H1 (cell line): Measurements from ENCODE around the gene KIF5A. TPM values are rescaled to one million over a fixed set of nuclear protein-coding genes. Genes with fewer than 3 reads are reported as not detected.

ENCODE experiments used
- E2F6 ChIP-seq: IDR thresholded peaks from 2 replicates; pipeline ENCODE4 v1.6.1; 2012; ENCODE audit warnings: inconsistent platforms
- EP300 ChIP-seq, 2 experiments: IDR thresholded peaks; 1 replicate in 1 of 2; 2 replicates in 1 of 2; pipeline ENCODE4 v1.6.1; 2011 to 2012; ENCODE audit warnings: low read depth in 2 of 2, low read length in 2 of 2, mild to moderate bottlenecking in 2 of 2, borderline replicate concordance in 1 of 2, inconsistent platforms in 1 of 2, moderate library complexity in 1 of 2
- MAFK ChIP-seq: IDR thresholded peaks from 2 replicates; pipeline ENCODE4 v1.6.1; 2012; ENCODE audit warnings: low read depth, mild to moderate bottlenecking, improper control_type of control experiment, low read length
- MAX ChIP-seq: IDR thresholded peaks from 2 replicates; pipeline ENCODE4 v1.6.1; 2012; ENCODE audit warnings: inconsistent platforms
- TAF1 ChIP-seq: IDR thresholded peaks from 2 replicates; pipeline ENCODE4 v1.6.1; 2011; ENCODE audit warnings: mild to moderate bottlenecking, low read depth, low read length
- TBP ChIP-seq: IDR thresholded peaks from 2 replicates; pipeline ENCODE4 v1.6.1; 2011; ENCODE audit warnings: low read depth, low read length, improper control_type of control experiment
- microRNA counts: library from miRNA; unstranded; fragments of <30 nt; microRNA quantifications from one replicate; lab custom pipeline; 2015
- microRNA-seq, 2 experiments: library from miRNA; unstranded; fragments of <30 nt; microRNA quantifications; one replicate each; pipeline versions ENCODE4 to v1.2.0, GENCODE V29; 2016 to 2020; ENCODE audit warnings: borderline microRNAs expressed in 2 of 2, borderline number of aligned reads in 2 of 2, borderline replicate concordance in 1 of 2
- polyA plus RNA-seq, 7 experiments: library from polyadenylated mRNA; depleted of rRNA in 3 of 7; stranded (reverse) in 5 of 7; unstranded in 2 of 7; fragments of >200 nt in 5 of 7; fragments of 200-250 nt in 2 of 7; gene quantifications; 1 replicate in 5 of 7; 2 replicates in 1 of 7; 4 replicates in 1 of 7; pipeline versions ENCODE4 v1.2.1 to v1.2.3, GENCODE V29; 2011 to 2013; ENCODE audit warnings: missing spikeins in 2 of 7, mixed read lengths in 2 of 7
- small RNA-seq: library from polyadenylated mRNA; stranded (forward); fragments of <200 nt; extraction: miRNeasy Mini kit (QIAGEN cat#:217004); gene quantifications from one replicate; pipeline ENCODE3, GENCODE V24; 2013; ENCODE audit not compliant: insufficient read depth
- total RNA-seq: library from RNA; stranded (reverse); fragmentation: NEBNext Ultra II Directional; extraction: Animal tissue kit (Norgen Biotek cat#: 25700); gene quantifications from 2 replicates; pipeline ENCODE4 v1.2.1, GENCODE V29; 2021

Gene KIF5A
- total and polyA plus RNA-seq, 2 of the 8 experiments (the other 6 are each of a cell fraction or from before 2014, with no cell fraction given) = 10.7 to 21.9 TPM

GRCh38 chr12:57632958-57633840 is 83.4 kb downstream of the KIF5A start, which contains the start of gene B4GALNT1 (continued):
- TF ChIP-seq MAX (peak; percentile 90), E2F6 (peak; percentile 96), TAF1 (no peak), EP300 (IDR thresholded peaks at IDR 0.05; ENCODE audit: borderline replicate concordance in 1 of 2, low read depth in 2 of 2, low read length in 2 of 2) (no peak), TBP (peak; percentile 33; the same call in 1 of the 2 replicates), MAFK (no peak)

MicroRNAs encoded within 50 kb of the gene (microRNA counts, 767-probe panel; counts per million panel counts)
- microRNA hsa-miR-616-3p (lab: Ali Mortazavi, UCI) = 879 counts per million, percentile 95 among the panel's probes with 10 or more counts

Small RNAs within 50 kb of the gene (microRNA-seq; reads per million reads assigned to microRNA genes)
- gene MIR616 (0 reads per million in 2 experiments), gene MIR6758 (0 to 0.20 reads per million in 2 experiments)

Small RNAs within 50 kb of the gene (small RNA-seq; reads per million reads assigned to genes)
- 0.69 reads per million for gene MIR616

Other genes starting within 250 kb of the KIF5A start
- gene R3HDM2, start 119.0 kb upstream of the KIF5A start, total RNA-seq = 23.7 and 27.0 TPM in 2 replicates
- 25.6 and 37.1 TPM in 2 replicates for gene R3HDM2, start 119.0 kb upstream of the KIF5A start, polyA plus RNA-seq (2011; rRNA removed)
- gene INHBC, start 115.3 kb upstream of the KIF5A start, total RNA-seq = not detected in 2 replicates
- gene INHBC, start 115.3 kb upstream of the KIF5A start, polyA plus RNA-seq (2011; rRNA removed) = 0.15 and 0.30 TPM in 2 replicates
- gene INHBE, start 94.7 kb upstream of the KIF5A start, total RNA-seq = 7.0 and 10.2 TPM in 2 replicates
- gene INHBE, start 94.7 kb upstream of the KIF5A start, polyA plus RNA-seq (2011; rRNA removed) = 18.8 and 31.9 TPM in 2 replicates
- 20.6 and 23.5 TPM in 2 replicates for gene GLI1, start 90.3 kb upstream of the KIF5A start, total RNA-seq
- gene GLI1, start 90.3 kb upstream of the KIF5A start, polyA plus RNA-seq (2011; rRNA removed) = 25.3 and 31.0 TPM in 2 replicates
- 2.3 and 3.2 TPM in 2 replicates for gene ARHGAP9, start 70.2 kb upstream of the KIF5A start, total RNA-seq
- gene ARHGAP9, start 70.2 kb upstream of the KIF5A start, polyA plus RNA-seq (2011; rRNA removed) = 6.0 and 7.0 TPM in 2 replicates
- gene MARS1, start 62.0 kb upstream of the KIF5A start, total RNA-seq = 398 and 407 TPM in 2 replicates
- 194 and 255 TPM in 2 replicates for gene MARS1, start 62.0 kb upstream of the KIF5A start, polyA plus RNA-seq (2011; rRNA removed)
- gene DDIT3, start 29.5 kb upstream of the KIF5A start, total RNA-seq = 4.9 TPM in 2 replicates
- 4.7 and 5.7 TPM in 2 replicates for gene DDIT3, start 29.5 kb upstream of the KIF5A start, polyA plus RNA-seq (2011; rRNA removed)
- 32.3 and 32.7 TPM in 2 replicates for gene MBD6, start 27.2 kb upstream of the KIF5A start, total RNA-seq
- 3.9 and 6.9 TPM in 2 replicates for gene MBD6, start 27.2 kb upstream of the KIF5A start, polyA plus RNA-seq (2011; rRNA removed)
- gene DCTN2, start 2.9 kb upstream of the KIF5A start, total RNA-seq = 89.3 and 90.3 TPM in 2 replicates
- 91.9 and 140 TPM in 2 replicates for gene DCTN2, start 2.9 kb upstream of the KIF5A start, polyA plus RNA-seq (2011; rRNA removed)
- gene PIP4K2C, start 41.1 kb downstream of the KIF5A start, total RNA-seq = 21.4 and 27.1 TPM in 2 replicates
- 21.0 and 25.0 TPM in 2 replicates for gene PIP4K2C, start 41.1 kb downstream of the KIF5A start, polyA plus RNA-seq (2011; rRNA removed)
- gene DTX3, start 54.8 kb downstream of the KIF5A start, total RNA-seq = 41.8 and 43.4 TPM in 2 replicates
- gene DTX3, start 54.8 kb downstream of the KIF5A start, polyA plus RNA-seq (2011; rRNA removed) = 92.5 and 126 TPM in 2 replicates
- 5.9 and 6.4 TPM in 2 replicates for gene ARHGEF25, start 61.4 kb downstream of the KIF5A start, total RNA-seq
- gene ARHGEF25, start 61.4 kb downstream of the KIF5A start, polyA plus RNA-seq (2011; rRNA removed) = 8.6 and 8.8 TPM in 2 replicates
- gene B4GALNT1, start 83.2 kb downstream of the KIF5A start, total RNA-seq = 1.4 and 1.5 TPM in 2 replicates
- 2.2 and 2.3 TPM in 2 replicates for gene B4GALNT1, start 83.2 kb downstream of the KIF5A start, polyA plus RNA-seq (2011; rRNA removed)
- gene OS9, start 144.1 kb downstream of the KIF5A start, total RNA-seq = 71.0 and 74.3 TPM in 2 replicates
- 108 and 146 TPM in 2 replicates for gene OS9, start 144.1 kb downstream of the KIF5A start, polyA plus RNA-seq (2011; rRNA removed)
- gene AGAP2, start 188.7 kb downstream of the KIF5A start, total RNA-seq = 1.5 and 1.7 TPM in 2 replicates
- gene AGAP2, start 188.7 kb downstream of the KIF5A start, polyA plus RNA-seq (2011; rRNA removed) = 1.5 and 1.8 TPM in 2 replicates
- gene TSPAN31, start 195.0 kb downstream of the KIF5A start, total RNA-seq = 15.2 and 15.8 TPM in 2 replicates
- 23.3 and 31.4 TPM in 2 replicates for gene TSPAN31, start 195.0 kb downstream of the KIF5A start, polyA plus RNA-seq (2011; rRNA removed)
- 174 and 180 TPM in 2 replicates for gene CDK4, start 202.3 kb downstream of the KIF5A start, total RNA-seq
- gene CDK4, start 202.3 kb downstream of the KIF5A start, polyA plus RNA-seq (2011; rRNA removed) = 311 and 368 TPM in 2 replicates
- 6.1 and 6.4 TPM in 2 replicates for gene MARCHF9, start 205.1 kb downstream of the KIF5A start, total RNA-seq
- gene MARCHF9, start 205.1 kb downstream of the KIF5A start, polyA plus RNA-seq (2011; rRNA removed) = 6.6 and 7.8 TPM in 2 replicates
- 2.3 and 3.3 TPM in 2 replicates for gene CYP27B1, start 217.0 kb downstream of the KIF5A start, total RNA-seq
- 2.6 and 2.9 TPM in 2 replicates for gene CYP27B1, start 217.0 kb downstream of the KIF5A start, polyA plus RNA-seq (2011; rRNA removed)
- 41.9 and 46.0 TPM in 2 replicates for gene METTL1, start 222.1 kb downstream of the KIF5A start, total RNA-seq
- 37.9 and 40.5 TPM in 2 replicates for gene METTL1, start 222.1 kb downstream of the KIF5A start, polyA plus RNA-seq (2011; rRNA removed)
- gene EEF1AKMT3, start 222.6 kb downstream of the KIF5A start, total RNA-seq = 3.1 and 3.8 TPM in 2 replicates
- gene EEF1AKMT3, start 222.6 kb downstream of the KIF5A start, polyA plus RNA-seq (2011; rRNA removed) = 3.6 and 4.4 TPM in 2 replicates
- 47.9 and 49.8 TPM in 2 replicates for gene TSFM, start 232.7 kb downstream of the KIF5A start, total RNA-seq
- 17.4 and 21.5 TPM in 2 replicates for gene TSFM, start 232.7 kb downstream of the KIF5A start, polyA plus RNA-seq (2011; rRNA removed)